Fibroblast of lung (primary cell): ENCODE measurements around the gene VEPH1. TPM values are rescaled to one million over a fixed set of nuclear protein-coding genes. Genes with fewer than 3 reads are reported as not detected.

Source experiments
- DNase-seq, 2 donors: peaks; one replicate each; pipeline versions ENCODE4 v3.0.0 to v3.0.0-alpha.2; 2010; ENCODE audit warnings: low read depth in 2 of 2
- H2AFZ ChIP-seq: 2 replicates; pipeline ENCODE4 v1.5.1; 2012; ENCODE audit warnings: low read length, control low read depth, inconsistent platforms
- H3K27ac ChIP-seq: 2 replicates; pipeline ENCODE4 v1.5.1; 2011; ENCODE audit warnings: low read length, control low read depth; ENCODE audit not compliant: insufficient read depth
- H3K27me3 ChIP-seq: 2 replicates; pipeline ENCODE4 v1.5.1; 2011; ENCODE audit warnings: mild to moderate bottlenecking, low read length; ENCODE audit not compliant: control insufficient read depth, insufficient read depth
- H3K36me3 ChIP-seq: 2 replicates; pipeline ENCODE4 v1.5.1; 2011; ENCODE audit warnings: low read length; ENCODE audit not compliant: control insufficient read depth, insufficient read depth
- H3K4me1 ChIP-seq: 2 replicates; pipeline ENCODE4 v1.5.1; 2011; ENCODE audit warnings: low read length; ENCODE audit not compliant: control insufficient read depth, insufficient read depth; ENCODE audit errors: extremely low read depth
- H3K4me2 ChIP-seq: 2 replicates; pipeline ENCODE4 v1.5.1; 2011; ENCODE audit warnings: low read length, control low read depth; ENCODE audit not compliant: insufficient read depth; ENCODE audit errors: extremely low read depth
- H3K4me3 ChIP-seq, 4 experiments: fragments of 200-600 bp in 1 of 4; sonication (generic) in 1 of 4; replicated peaks in 1 of 4; 2 replicates each; pipeline ENCODE4 v1.5.1; 2011 to 2016; ENCODE audit warnings: low read length in 4 of 4, low read depth in 3 of 4, mild to moderate bottlenecking in 3 of 4, control low read depth in 2 of 4, inconsistent platforms in 1 of 4, mixed read lengths in 1 of 4; ENCODE audit not compliant: insufficient read depth in 1 of 4; ENCODE audit errors: control extremely low read depth in 1 of 4
- H3K79me2 ChIP-seq: 2 replicates; pipeline ENCODE4 v1.5.1; 2012; ENCODE audit warnings: mild to moderate bottlenecking, low read length, inconsistent platforms; ENCODE audit not compliant: control insufficient read depth, insufficient read depth
- H3K9ac ChIP-seq: 2 replicates; pipeline ENCODE4 v1.5.1; 2011; ENCODE audit warnings: mild to moderate bottlenecking, low read length, control low read depth; ENCODE audit not compliant: insufficient read depth
- H3K9me3 ChIP-seq: 2 replicates; pipeline ENCODE4 v1.5.1; 2012; ENCODE audit warnings: low read depth, low read length; ENCODE audit not compliant: control insufficient read depth, insufficient read depth
- H4K20me1 ChIP-seq: 2 replicates; pipeline ENCODE4 v1.5.1; 2011; ENCODE audit warnings: low read length; ENCODE audit not compliant: control insufficient read depth, insufficient read depth; ENCODE audit errors: extremely low read depth
- EZH2 ChIP-seq: IDR thresholded peaks from 2 replicates; pipeline ENCODE4 v1.5.1; 2012; ENCODE audit warnings: low read length, control low read depth, mild to moderate bottlenecking; ENCODE audit errors: missing control alignments
- polyA plus RNA-seq, 2 donors: library from polyadenylated mRNA; depleted of rRNA in 1 of 2; stranded (reverse) in 1 of 2; unstranded in 1 of 2; fragments of >200 nt; gene quantifications; 2 replicates each; pipeline ENCODE4 v1.2.1, GENCODE V29; 2011 to 2012; ENCODE audit warnings: missing spikeins in 1 of 2
- total RNA-seq: library from RNA; depleted of rRNA; stranded (reverse); fragments of >200 nt; gene quantifications from 2 replicates; pipeline ENCODE4 v1.2.1, GENCODE V29; 2014
- TF ChIP-seq, protein P1 (sequence below), 2 donors: IDR thresholded peaks in 1 of 2; conservative IDR thresholded peaks in 1 of 2; 1 replicate in 1 of 2; 2 replicates in 1 of 2; pipeline ENCODE4 v1.5.1; 2011 to 2012; ENCODE audit warnings: low read length in 2 of 2, control low read depth in 1 of 2, inconsistent platforms in 1 of 2, low read depth in 1 of 2, mild to moderate bottlenecking in 1 of 2

Gene VEPH1
- total and polyA plus RNA-seq, 2 donors (not counting 1 experiment from before 2014, with no cell fraction given) = 13.1 to 34.7 TPM

DNA sequence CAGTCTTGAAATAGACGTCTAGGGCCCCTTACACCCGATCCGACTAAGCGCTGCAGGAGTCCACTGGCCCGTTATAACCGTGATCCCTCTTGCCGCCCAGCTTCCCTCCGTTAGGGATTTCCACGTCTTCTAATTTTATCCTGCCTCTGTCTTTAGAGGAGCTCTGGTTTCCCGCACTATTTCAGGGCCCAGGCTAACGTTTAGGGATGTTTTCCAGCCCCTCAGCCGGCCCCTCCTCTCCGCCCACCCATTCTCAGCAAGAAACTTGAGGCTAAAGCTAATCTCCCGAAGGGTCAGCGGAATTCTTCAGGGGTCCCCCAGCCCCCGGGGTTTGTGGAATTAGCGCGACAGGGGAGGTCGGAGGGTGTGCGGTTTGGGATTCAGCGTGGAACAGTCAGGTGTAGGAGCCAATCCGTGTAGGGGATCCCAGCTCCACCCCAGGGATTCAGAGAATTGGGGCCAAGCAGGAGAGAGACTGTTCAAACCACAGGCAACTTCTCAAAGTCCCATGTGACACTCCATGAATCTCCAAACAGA lies 65.0 kb downstream of the VEPH1 start:
- peak overlapping the region; percentile 58 for H3K27ac ChIP-seq
- H3K27me3 ChIP-seq = no peaks in the 10 kb centered on the region
- peaks cover 55% of the 10 kb centered on the region for H3K79me2 ChIP-seq
- no peak for TF ChIP-seq EZH2
- TF ChIP-seq, protein P1, sequence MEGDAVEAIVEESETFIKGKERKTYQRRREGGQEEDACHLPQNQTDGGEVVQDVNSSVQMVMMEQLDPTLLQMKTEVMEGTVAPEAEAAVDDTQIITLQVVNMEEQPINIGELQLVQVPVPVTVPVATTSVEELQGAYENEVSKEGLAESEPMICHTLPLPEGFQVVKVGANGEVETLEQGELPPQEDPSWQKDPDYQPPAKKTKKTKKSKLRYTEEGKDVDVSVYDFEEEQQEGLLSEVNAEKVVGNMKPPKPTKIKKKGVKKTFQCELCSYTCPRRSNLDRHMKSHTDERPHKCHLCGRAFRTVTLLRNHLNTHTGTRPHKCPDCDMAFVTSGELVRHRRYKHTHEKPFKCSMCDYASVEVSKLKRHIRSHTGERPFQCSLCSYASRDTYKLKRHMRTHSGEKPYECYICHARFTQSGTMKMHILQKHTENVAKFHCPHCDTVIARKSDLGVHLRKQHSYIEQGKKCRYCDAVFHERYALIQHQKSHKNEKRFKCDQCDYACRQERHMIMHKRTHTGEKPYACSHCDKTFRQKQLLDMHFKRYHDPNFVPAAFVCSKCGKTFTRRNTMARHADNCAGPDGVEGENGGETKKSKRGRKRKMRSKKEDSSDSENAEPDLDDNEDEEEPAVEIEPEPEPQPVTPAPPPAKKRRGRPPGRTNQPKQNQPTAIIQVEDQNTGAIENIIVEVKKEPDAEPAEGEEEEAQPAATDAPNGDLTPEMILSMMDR (conservative IDR thresholded peaks at IDR 0.05 in 1 of 2, IDR thresholded peaks at IDR 0.05 in 1 of 2; ENCODE audit: low read depth in 1 of 2, low read length in 2 of 2) = no peak
- peaks cover 4% of the 10 kb centered on the region for H3K4me1 ChIP-seq
- H3K9me3 ChIP-seq = no peaks in the 10 kb centered on the region
- peaks cover 9% of the 10 kb centered on the region for H3K36me3 ChIP-seq
- H2AFZ ChIP-seq = no peak overlapping the region
- H4K20me1 ChIP-seq = no peaks in the 10 kb centered on the region
- peak overlapping the region; percentile 75 to 98 (median 96) for H3K4me3 ChIP-seq
- DNase-seq = peak; percentile 25 to 52
- H3K4me2 ChIP-seq = peak overlapping the region; percentile 96
- peak overlapping the region; percentile 67 for H3K9ac ChIP-seq

DNA sequence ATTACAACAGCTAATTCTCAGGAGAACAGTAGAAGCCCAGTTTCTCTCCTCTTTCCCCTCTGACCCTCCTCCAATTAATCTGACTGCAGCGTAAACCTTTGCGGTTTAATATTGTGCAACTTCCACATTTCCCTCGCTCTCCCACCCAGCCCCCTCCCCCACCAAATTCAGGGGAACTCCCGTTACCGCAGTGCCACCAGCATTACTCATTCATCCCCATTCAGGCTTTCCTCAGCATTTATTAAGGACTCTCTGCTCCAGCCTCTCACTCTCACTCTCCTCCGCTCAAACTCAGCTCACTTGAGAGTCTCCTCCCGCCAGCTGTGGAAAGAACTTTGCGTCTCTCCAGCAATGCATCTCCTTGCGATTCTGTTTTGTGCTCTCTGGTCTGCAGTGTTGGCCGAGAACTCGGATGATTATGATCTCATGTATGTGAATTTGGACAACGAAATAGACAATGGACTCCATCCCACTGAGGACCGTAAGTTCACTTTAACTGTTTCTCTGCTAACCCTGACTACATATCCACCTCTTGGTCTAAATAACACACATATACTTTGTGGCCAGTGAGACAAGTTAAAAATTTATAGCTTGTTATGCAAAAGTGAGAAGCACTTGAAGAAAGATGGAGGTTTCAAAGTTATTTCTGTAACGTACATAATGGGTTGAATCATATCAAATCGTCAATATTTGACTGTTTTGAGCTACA lies 66.5 kb downstream of the VEPH1 start, which contains the start of gene PTX3:
PTX3 (plus strand) TSS at position 268 of the 709 bp plus-strand sequence; CDS start at position 352, 84 bp downstream.
- Histone ChIP-seq H3K4me1 (peaks cover 2% of the 10 kb centered on the region), H3K79me2 (peaks cover 51% of the 10 kb centered on the region)
- TF ChIP-seq, protein P1 (conservative IDR thresholded peaks at IDR 0.05 in 1 of 2, IDR thresholded peaks at IDR 0.05 in 1 of 2; ENCODE audit: low read depth in 1 of 2, low read length in 2 of 2) = no peak
- no peak for TF ChIP-seq EZH2

DNA sequence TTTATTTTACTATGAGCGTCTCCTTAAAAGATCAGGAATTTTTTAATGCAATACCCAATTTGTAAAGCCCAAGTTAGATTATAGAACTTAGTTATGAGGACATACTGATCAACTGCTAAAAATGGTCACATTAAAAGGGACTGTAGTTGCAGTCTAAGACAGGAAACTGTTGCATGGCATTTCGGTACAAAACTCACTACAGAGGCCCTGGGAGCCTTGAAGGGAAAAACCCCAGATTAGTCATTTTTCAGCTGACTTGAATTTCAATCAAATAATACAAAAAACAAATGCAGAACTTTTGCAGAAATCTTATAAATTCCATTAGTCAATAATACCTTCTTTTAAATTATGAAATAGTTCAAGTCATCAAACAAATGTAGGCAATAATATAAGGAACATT lies 73.5 kb downstream of the VEPH1 start:
- H4K20me1 ChIP-seq = no peaks in the 10 kb centered on the region
- no peaks in the 10 kb centered on the region for H3K27me3 ChIP-seq
- no peak overlapping the region for H2AFZ ChIP-seq
- peak in 1 of 2 donors; percentile 18 for DNase-seq
- TF ChIP-seq EZH2 = no peak
- TF ChIP-seq, protein P1 (conservative IDR thresholded peaks at IDR 0.05 in 1 of 2, IDR thresholded peaks at IDR 0.05 in 1 of 2; ENCODE audit: low read depth in 1 of 2, low read length in 2 of 2) = no peak
- H3K27ac ChIP-seq = no peak overlapping the region
- H3K79me2 ChIP-seq = no peaks in the 10 kb centered on the region
- H3K36me3 ChIP-seq = no peaks in the 10 kb centered on the region
- H3K9me3 ChIP-seq = no peaks in the 10 kb centered on the region
- no peak overlapping the region for H3K4me2 ChIP-seq
- H3K4me1 ChIP-seq = no peaks in the 10 kb centered on the region
- no peak overlapping the region for H3K9ac ChIP-seq
- H3K4me3 ChIP-seq = no peak overlapping the region

More for the DNA sequence above, 66.5 kb downstream of the VEPH1 start, which contains the start of gene PTX3:
- Histone ChIP-seq H3K4me3 (peak within 1 kb of the TSS; percentile 75 to 99 (median 96)), H3K27me3 (no peaks in the 10 kb centered on the region), H4K20me1 (no peaks in the 10 kb centered on the region), H3K4me2 (peak within 1 kb of the TSS; percentile 75), H3K9ac (peak within 1 kb of the TSS; percentile 67), H3K9me3 (no peaks in the 10 kb centered on the region), H3K27ac (peak within 1 kb of the TSS; percentile 58), H2AFZ (no peak within 1 kb of the TSS), H3K36me3 (peaks cover 5% of the 10 kb centered on the region)
- DNase-seq = peak; percentile 92 to 99
